ENCODE data around the gene ASB1.

The ASB1 gene

GRCh38 chr2:238492840-238493239, 66.1 kb downstream of the ASB1 start:
- DNase-seq, result no peak
- H3K4me3 Mint-ChIP-seq, result no peak overlapping the region
- no peaks in the 10 kb centered on the region for H3K27me3 Mint-ChIP-seq
- no peak overlapping the region for H3K27ac Mint-ChIP-seq
- no peaks in the 10 kb centered on the region for H3K9me3 Mint-ChIP-seq
- H3K36me3 Mint-ChIP-seq (ENCODE audit: low read depth), result no peaks in the 10 kb centered on the region
- no peak for ATAC-seq
- H3K4me1 Mint-ChIP-seq, result peaks cover 21% of the 10 kb centered on the region

GRCh38 chr2:238493411-238493810, 66.7 kb downstream of the ASB1 start:
- Mint-ChIP-seq H3K27me3 (no peaks in the 10 kb centered on the region), H3K36me3 (ENCODE audit: low read depth) (no peaks in the 10 kb centered on the region), H3K27ac (no peak overlapping the region)

GRCh38 chr2:238493880-238494572, 67.3 kb downstream of the ASB1 start:
- ATAC-seq, result peak; percentile 72
- peaks cover 21% of the 10 kb centered on the region for H3K4me1 Mint-ChIP-seq
- peak; percentile 34 for DNase-seq
- no peaks in the 10 kb centered on the region for H3K36me3 Mint-ChIP-seq (ENCODE audit: low read depth)
- no peak overlapping the region for H3K4me3 Mint-ChIP-seq
- peak overlapping the region; percentile 70 for H3K27ac Mint-ChIP-seq
- H3K27me3 Mint-ChIP-seq, result no peaks in the 10 kb centered on the region
- no peaks in the 10 kb centered on the region for H3K9me3 Mint-ChIP-seq

More at GRCh38 chr2:238493411-238493810, 66.7 kb downstream of the ASB1 start:
- Mint-ChIP-seq H3K4me3 (no peak overlapping the region), H3K4me1 (peaks cover 21% of the 10 kb centered on the region), H3K9me3 (no peaks in the 10 kb centered on the region)
- ATAC-seq, result no peak
- no peak for DNase-seq

- ATAC-seq (no peak), DNase-seq (no peak)
- peaks cover 21% of the 10 kb centered on the region for H3K4me1 Mint-ChIP-seq
- no peaks in the 10 kb centered on the region for H3K36me3 Mint-ChIP-seq (ENCODE audit: low read depth)
- H3K9me3 Mint-ChIP-seq, result no peaks in the 10 kb centered on the region
- H3K27ac Mint-ChIP-seq, result peak overlapping the region; percentile 70
- no peaks in the 10 kb centered on the region for H3K27me3 Mint-ChIP-seq
- H3K4me3 Mint-ChIP-seq, result no peak overlapping the region
These were observed 67.8 kb downstream of the ASB1 start for GRCh38 chr2:238494573-238494961.

GRCh38 chr2:238495422-238495821, 68.7 kb downstream of the ASB1 start:
- H3K27ac Mint-ChIP-seq, result no peak overlapping the region
- no peak for ATAC-seq
- peaks cover 21% of the 10 kb centered on the region for H3K4me1 Mint-ChIP-seq
- no peaks in the 10 kb centered on the region for H3K27me3 Mint-ChIP-seq
- H3K36me3 Mint-ChIP-seq (ENCODE audit: low read depth), result no peaks in the 10 kb centered on the region
- H3K4me3 Mint-ChIP-seq, result no peak overlapping the region
- no peak for DNase-seq
- no peaks in the 10 kb centered on the region for H3K9me3 Mint-ChIP-seq

GRCh38 chr2:238496756-238497609, 70.3 kb downstream of the ASB1 start:
- Mint-ChIP-seq H3K27me3 (no peaks in the 10 kb centered on the region), H3K4me3 (no peak overlapping the region), H3K36me3 (ENCODE audit: low read depth) (no peaks in the 10 kb centered on the region), H3K9me3 (no peaks in the 10 kb centered on the region), H3K27ac (no peak overlapping the region), H3K4me1 (peaks cover 21% of the 10 kb centered on the region)
- no peak for DNase-seq
- no peak for ATAC-seq

- ATAC-seq, result no peak
- Mint-ChIP-seq H3K4me3 (no peak overlapping the region), H3K4me1 (peaks cover 21% of the 10 kb centered on the region), H3K36me3 (ENCODE audit: low read depth) (no peaks in the 10 kb centered on the region), H3K27ac (no peak overlapping the region), H3K27me3 (no peaks in the 10 kb centered on the region), H3K9me3 (no peaks in the 10 kb centered on the region)
- DNase-seq, result no peak
These were observed 70.9 kb downstream of the ASB1 start for GRCh38 chr2:238497610-238498005.

- Mint-ChIP-seq H3K27me3 (no peaks in the 10 kb centered on the region), H3K4me3 (no peak overlapping the region), H3K27ac (no peak overlapping the region), H3K36me3 (ENCODE audit: low read depth) (no peaks in the 10 kb centered on the region), H3K9me3 (no peaks in the 10 kb centered on the region), H3K4me1 (peaks cover 21% of the 10 kb centered on the region)
- DNase-seq, result no peak
- no peak for ATAC-seq
These were observed 71.5 kb downstream of the ASB1 start for GRCh38 chr2:238498188-238498587.

- no peak overlapping the region for H3K4me3 Mint-ChIP-seq
- no peaks in the 10 kb centered on the region for H3K27me3 Mint-ChIP-seq
- no peaks in the 10 kb centered on the region for H3K9me3 Mint-ChIP-seq
- peaks cover 16% of the 10 kb centered on the region for H3K4me1 Mint-ChIP-seq
- ATAC-seq, result no peak
- no peak for DNase-seq
- no peaks in the 10 kb centered on the region for H3K36me3 Mint-ChIP-seq (ENCODE audit: low read depth)
- H3K27ac Mint-ChIP-seq, result no peak overlapping the region
These were observed 72.1 kb downstream of the ASB1 start for GRCh38 chr2:238498691-238499295.

- ATAC-seq, result no peak
- no peak overlapping the region for H3K27ac Mint-ChIP-seq
- peaks cover 4% of the 10 kb centered on the region for H3K4me1 Mint-ChIP-seq
These were observed 73.2 kb downstream of the ASB1 start for GRCh38 chr2:238499731-238500580.

GRCh38 chr2:238501311-238501710, 74.6 kb downstream of the ASB1 start:
- ATAC-seq (no peak), DNase-seq (no peak)
- Mint-ChIP-seq H3K4me3 (no peak overlapping the region), H3K36me3 (ENCODE audit: low read depth) (no peaks in the 10 kb centered on the region), H3K4me1 (no peaks in the 10 kb centered on the region), H3K9me3 (no peaks in the 10 kb centered on the region), H3K27me3 (no peaks in the 10 kb centered on the region), H3K27ac (no peak overlapping the region)

More at GRCh38 chr2:238499731-238500580, 73.2 kb downstream of the ASB1 start:
- Mint-ChIP-seq H3K27me3 (no peaks in the 10 kb centered on the region), H3K9me3 (no peaks in the 10 kb centered on the region), H3K4me3 (no peak overlapping the region), H3K36me3 (ENCODE audit: low read depth) (no peaks in the 10 kb centered on the region)
- no peak for DNase-seq

All from activated naive CD8-positive, alpha-beta T cell treated with anti-CD3 and anti-CD28 coated beads, Interleukin-2, amount 50 U/mL, for 24 hours (primary cell).